ENCODE results near the gene DDRGK1.

- TF ChIP-seq CTCF (IDR thresholded peaks at IDR 0.05; ENCODE audit: low read length) (no peak), EZH2 (IDR thresholded peaks at IDR 0.05; ENCODE audit: borderline replicate concordance, low read length) (no peak)
Measured at GRCh38 chr20:3209946-3210317, 5.5 kb upstream of the DDRGK1 start.

Data from OCI-LY1 (cell line).